HCT116 (cell line): ENCODE data around the gene WHRN. TPM values are rescaled to one million over a fixed set of nuclear protein-coding genes. Genes with fewer than 3 reads are reported as not detected.

Source experiments
- ATAC-seq: fragments of 200-7000 bp; cut with Tn5 transposase; 2 replicates; pipeline ENCODE4 v1.9.1; 2020; ENCODE audit warnings: mild to moderate bottlenecking, moderate library complexity
- BruUV-seq: library from RNA; stranded (reverse); fragments of 400-500 nt; replicated peaks from 2 replicates; lab custom pipeline; 2021; lab: Mats Ljungman, UMichigan
- CTCF ChIA-PET: fragments of 300-600 bp; sonication (Branson Sonifier 250); formaldehyde crosslinking; loops from one replicate; lab custom pipeline; 2021; ENCODE audit warnings: antibody characterized with exemption; lab: Charles Lee
- POLR2A ChIA-PET: fragments of 300-600, 350-600 bp; sonication (Branson Sonifier 250); formaldehyde crosslinking; loops from one replicate; lab custom pipeline; 2021; ENCODE audit warnings: antibody characterized with exemption; lab: Charles Lee
- RAD21 ChIA-PET, 2 experiments: fragments of 300-600 bp; sonication (Branson Sonifier 250); formaldehyde crosslinking; loops; one replicate each; lab custom pipeline; 2023; ENCODE audit warnings: low total read pairs in 2 of 2; ENCODE audit not compliant: uncharacterized antibody in 2 of 2, unreplicated experiment in 2 of 2, low non-redundant PET in 1 of 2; lab: Charles Lee
- DNase-seq: peaks from one replicate; pipeline ENCODE4 v3.0.0-alpha.2; 2010; ENCODE audit warnings: low read depth, low spot score
- H2AFZ ChIP-seq: fragments of 200-600 bp; shearing (Covaris generic), sonication (generic); 2 replicates; pipeline ENCODE4 v1.6.1; 2017; ENCODE audit warnings: low read depth, mixed run types, mixed read lengths, antibody characterized with exemption, low read length; ENCODE audit not compliant: poor library complexity, severe bottlenecking
- H3K27ac ChIP-seq: 2 replicates; pipeline ENCODE4 v1.5.1; 2012; ENCODE audit warnings: low read depth, low read length
- H3K27me3 ChIP-seq: fragments of 200-600 bp; sonication (generic); 2 replicates; pipeline ENCODE4 v1.6.1; 2016; ENCODE audit warnings: mixed run types, low read length, mixed read lengths; ENCODE audit not compliant: insufficient read depth
- H3K36me3 ChIP-seq, 2 experiments: fragments of 200-500 bp in 1 of 2; fragments of 200-600 bp in 1 of 2; sonication (Bioruptor generic) in 1 of 2; sonication (generic) in 1 of 2; 2 replicates each; pipeline versions ENCODE4 v1.5.1 to v1.6.1; 2014 to 2016; ENCODE audit warnings: low read length in 2 of 2, inconsistent platforms in 1 of 2, mixed read lengths in 1 of 2, mixed run types in 1 of 2; ENCODE audit not compliant: insufficient read depth in 2 of 2, control insufficient read depth in 1 of 2
- H3K4me1 ChIP-seq, 2 experiments: fragments of 200-600 bp in 1 of 2; sonication (generic) in 1 of 2; 2 replicates each; pipeline versions ENCODE4 v1.5.1 to v1.6.1; 2012 to 2017; ENCODE audit warnings: low read length in 2 of 2, inconsistent platforms in 1 of 2, mild to moderate bottlenecking in 1 of 2, mixed read lengths in 1 of 2, mixed run types in 1 of 2, moderate library complexity in 1 of 2; ENCODE audit not compliant: insufficient read depth in 2 of 2, control insufficient read depth in 1 of 2
- H3K4me2 ChIP-seq: fragments of 200-600 bp; sonication (generic); 2 replicates; pipeline ENCODE4 v1.6.1; 2017; ENCODE audit warnings: mixed run types, low read length, mixed read lengths
- H3K4me3 ChIP-seq, 2 experiments: fragments of 200-600 bp in 1 of 2; sonication (generic) in 1 of 2; replicated peaks in 1 of 2; 2 replicates each; pipeline ENCODE4 v1.5.1; 2011 to 2016; ENCODE audit warnings: low read length in 2 of 2, control low read depth in 1 of 2, low read depth in 1 of 2, mild to moderate bottlenecking in 1 of 2, mixed read lengths in 1 of 2, mixed run types in 1 of 2
- H3K79me2 ChIP-seq: fragments of 200-600 bp; sonication (generic); 2 replicates; pipeline ENCODE4 v1.6.1; 2017; ENCODE audit warnings: mild to moderate bottlenecking, mixed run types, low read length, moderate library complexity, mixed read lengths; ENCODE audit not compliant: insufficient read depth
- H3K9ac ChIP-seq: fragments of 200-600 bp; sonication (generic); 2 replicates; pipeline ENCODE4 v1.6.1; 2016; ENCODE audit warnings: low read length, mixed read lengths
- H3K9me2 ChIP-seq: fragments of 200-600 bp; sonication (generic), shearing (Covaris generic); 2 replicates; pipeline ENCODE4 v1.6.1; 2017; ENCODE audit warnings: mixed run types, mild to moderate bottlenecking, moderate library complexity; ENCODE audit not compliant: insufficient read depth
- H3K9me3 ChIP-seq, 2 experiments: fragments of 200-500 bp in 1 of 2; fragments of 200-600 bp in 1 of 2; sonication (Bioruptor generic) in 1 of 2; sonication (generic) in 1 of 2; 2 replicates each; pipeline ENCODE4 v1.6.1; 2014 to 2017; ENCODE audit warnings: low read length in 2 of 2, mixed read lengths in 2 of 2, inconsistent platforms in 1 of 2, low read depth in 1 of 2, mild to moderate bottlenecking in 1 of 2, mixed run types in 1 of 2, moderate library complexity in 1 of 2; ENCODE audit not compliant: control insufficient read depth in 1 of 2, insufficient read depth in 1 of 2
- H4K20me1 ChIP-seq: fragments of 200-600 bp; sonication (generic), shearing (Covaris generic); 2 replicates; pipeline ENCODE4 v1.6.1; 2017; ENCODE audit warnings: mixed run types, mild to moderate bottlenecking, moderate library complexity; ENCODE audit not compliant: insufficient read depth
- CBX3 ChIP-seq: IDR thresholded peaks from 2 replicates; pipeline ENCODE4 v1.6.1; 2012; ENCODE audit warnings: low read depth
- CEBPB ChIP-seq: IDR thresholded peaks from 2 replicates; pipeline ENCODE4 v1.6.1; 2012; ENCODE audit warnings: low read depth
- EGR1 ChIP-seq: IDR thresholded peaks from 2 replicates; pipeline ENCODE4 v1.6.1; 2012; ENCODE audit warnings: low read depth
- ELF1 ChIP-seq: IDR thresholded peaks from 2 replicates; pipeline ENCODE4 v1.6.1; 2012; ENCODE audit warnings: low read depth, borderline replicate concordance
- EZH2 ChIP-seq: fragments of 200-600 bp; sonication (generic); IDR thresholded peaks from 2 replicates; pipeline ENCODE4 v1.6.1; 2017; ENCODE audit warnings: antibody characterized with exemption, mixed run types
- EZH2phosphoT487 ChIP-seq: fragments of 200-600 bp; IDR thresholded peaks from 2 replicates; pipeline ENCODE4 v1.6.1; 2018; ENCODE audit warnings: antibody characterized with exemption, borderline replicate concordance
- MAX ChIP-seq: IDR thresholded peaks from 2 replicates; pipeline ENCODE4 v1.6.1; 2012
- POLR2A ChIP-seq: IDR thresholded peaks from 2 replicates; pipeline ENCODE4 v1.7.0; 2011; ENCODE audit warnings: borderline replicate concordance; ENCODE audit not compliant: insufficient read depth, insufficient read length; ENCODE audit errors: extremely low read depth
- POLR2AphosphoS5 ChIP-seq: IDR thresholded peaks from 2 replicates; pipeline ENCODE4 v1.6.1; 2011; ENCODE audit warnings: mild to moderate bottlenecking, low read depth, low read length, moderate library complexity
- SIN3A ChIP-seq: IDR thresholded peaks from 2 replicates; pipeline ENCODE4 v1.6.1; 2012; ENCODE audit warnings: low read depth
- YY1 ChIP-seq: IDR thresholded peaks from 2 replicates; pipeline ENCODE4 v1.6.1; 2011; ENCODE audit warnings: low read length, low read depth, moderate library complexity, mild to moderate bottlenecking; ENCODE audit not compliant: insufficient replicate concordance; ENCODE audit errors: extremely low read depth
- ZNF274 ChIP-seq: fragments of 200-500 bp; sonication (Bioruptor generic); IDR thresholded peaks from 2 replicates; pipeline ENCODE4 v1.6.1; 2014; ENCODE audit warnings: mild to moderate bottlenecking, low read depth, low read length, inconsistent platforms
- intact Hi-C: fragments of 100-400 bp; cut with micrococcal nuclease; formaldehyde crosslinking; loops from 2 replicates; pipeline ENCODE4 v1.10.0; 2022
- total RNA-seq: library from RNA; stranded (reverse); gene quantifications from one replicate; pipeline ENCODE4 v1.2.1, GENCODE V29; 2021; ENCODE audit not compliant: unreplicated experiment
- TF ChIP-seq, protein P1 (sequence below): IDR thresholded peaks from 2 replicates; pipeline ENCODE4 v1.6.1; 2011; ENCODE audit warnings: mild to moderate bottlenecking, low read length, moderate library complexity; ENCODE audit not compliant: insufficient replicate concordance; ENCODE audit errors: extremely low read depth
- TF ChIP-seq, protein P2 (sequence below): IDR thresholded peaks from 2 replicates; pipeline ENCODE4 v1.6.1; 2012
- TF ChIP-seq, protein P3 (sequence below), 3 experiments: fragments of 200-600 bp in 1 of 3; sonication (generic) in 1 of 3; IDR thresholded peaks in 2 of 3; conservative IDR thresholded peaks in 1 of 3; 2 replicates each; pipeline ENCODE4 v1.5.1; 2012 to 2017; ENCODE audit warnings: low read depth in 2 of 3, low read length in 2 of 3, antibody characterized with exemption in 1 of 3, borderline replicate concordance in 1 of 3, control low read depth in 1 of 3, mild to moderate bottlenecking in 1 of 3, mixed read lengths in 1 of 3, mixed run types in 1 of 3, moderate library complexity in 1 of 3; ENCODE audit not compliant: insufficient read depth in 1 of 3

Gene WHRN
- total RNA-seq, 1 experiment from 2014 or later = 12.8 TPM

GRCh38 chr9:114494776-114495569 lies 10.3 kb downstream of the WHRN start:
- intact Hi-C loops = no loop called here
- Histone ChIP-seq H3K9me3 (no peaks in the 10 kb centered on the region), H3K4me1 (no peaks in the 10 kb centered on the region), H3K4me2 (no peak overlapping the region), H3K27ac (no peak overlapping the region), H3K27me3 (no peaks in the 10 kb centered on the region), H4K20me1 (no peaks in the 10 kb centered on the region), H3K36me3 (no peaks in the 10 kb centered on the region), H2AFZ (no peak overlapping the region), H3K4me3 (no peak overlapping the region), H3K9ac (no peak overlapping the region), H3K79me2 (peaks cover 3% of the 10 kb centered on the region; the same call in 1 of the 2 replicates), H3K9me2 (no peaks in the 10 kb centered on the region)
- ChIA-PET CTCF (no interaction called here), RAD21 (no interaction called here), POLR2A (no interaction called here)
- TF ChIP-seq EZH2 (no peak), SIN3A (no peak), YY1 (no peak), CBX3 (no peak), ELF1 (no peak), EGR1 (no peak), CEBPB (no peak), EZH2phosphoT487 (no peak), POLR2AphosphoS5 (no peak), ZNF274 (no peak), MAX (no peak), POLR2A (no peak)
- TF ChIP-seq, protein P1, sequence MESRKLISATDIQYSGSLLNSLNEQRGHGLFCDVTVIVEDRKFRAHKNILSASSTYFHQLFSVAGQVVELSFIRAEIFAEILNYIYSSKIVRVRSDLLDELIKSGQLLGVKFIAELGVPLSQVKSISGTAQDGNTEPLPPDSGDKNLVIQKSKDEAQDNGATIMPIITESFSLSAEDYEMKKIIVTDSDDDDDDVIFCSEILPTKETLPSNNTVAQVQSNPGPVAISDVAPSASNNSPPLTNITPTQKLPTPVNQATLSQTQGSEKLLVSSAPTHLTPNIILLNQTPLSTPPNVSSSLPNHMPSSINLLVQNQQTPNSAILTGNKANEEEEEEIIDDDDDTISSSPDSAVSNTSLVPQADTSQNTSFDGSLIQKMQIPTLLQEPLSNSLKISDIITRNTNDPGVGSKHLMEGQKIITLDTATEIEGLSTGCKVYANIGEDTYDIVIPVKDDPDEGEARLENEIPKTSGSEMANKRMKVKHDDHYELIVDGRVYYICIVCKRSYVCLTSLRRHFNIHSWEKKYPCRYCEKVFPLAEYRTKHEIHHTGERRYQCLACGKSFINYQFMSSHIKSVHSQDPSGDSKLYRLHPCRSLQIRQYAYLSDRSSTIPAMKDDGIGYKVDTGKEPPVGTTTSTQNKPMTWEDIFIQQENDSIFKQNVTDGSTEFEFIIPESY = no peak
- TF ChIP-seq, protein P2, sequence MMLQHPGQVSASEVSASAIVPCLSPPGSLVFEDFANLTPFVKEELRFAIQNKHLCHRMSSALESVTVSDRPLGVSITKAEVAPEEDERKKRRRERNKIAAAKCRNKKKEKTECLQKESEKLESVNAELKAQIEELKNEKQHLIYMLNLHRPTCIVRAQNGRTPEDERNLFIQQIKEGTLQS = no peak
- TF ChIP-seq, protein P3, sequence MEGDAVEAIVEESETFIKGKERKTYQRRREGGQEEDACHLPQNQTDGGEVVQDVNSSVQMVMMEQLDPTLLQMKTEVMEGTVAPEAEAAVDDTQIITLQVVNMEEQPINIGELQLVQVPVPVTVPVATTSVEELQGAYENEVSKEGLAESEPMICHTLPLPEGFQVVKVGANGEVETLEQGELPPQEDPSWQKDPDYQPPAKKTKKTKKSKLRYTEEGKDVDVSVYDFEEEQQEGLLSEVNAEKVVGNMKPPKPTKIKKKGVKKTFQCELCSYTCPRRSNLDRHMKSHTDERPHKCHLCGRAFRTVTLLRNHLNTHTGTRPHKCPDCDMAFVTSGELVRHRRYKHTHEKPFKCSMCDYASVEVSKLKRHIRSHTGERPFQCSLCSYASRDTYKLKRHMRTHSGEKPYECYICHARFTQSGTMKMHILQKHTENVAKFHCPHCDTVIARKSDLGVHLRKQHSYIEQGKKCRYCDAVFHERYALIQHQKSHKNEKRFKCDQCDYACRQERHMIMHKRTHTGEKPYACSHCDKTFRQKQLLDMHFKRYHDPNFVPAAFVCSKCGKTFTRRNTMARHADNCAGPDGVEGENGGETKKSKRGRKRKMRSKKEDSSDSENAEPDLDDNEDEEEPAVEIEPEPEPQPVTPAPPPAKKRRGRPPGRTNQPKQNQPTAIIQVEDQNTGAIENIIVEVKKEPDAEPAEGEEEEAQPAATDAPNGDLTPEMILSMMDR (IDR thresholded peaks at IDR 0.05 in 2 of 3, conservative IDR thresholded peaks at IDR 0.05 in 1 of 3; ENCODE audit: borderline replicate concordance in 1 of 3, insufficient read depth in 1 of 3, low read depth in 2 of 3, low read length in 2 of 3) = no peak
- DNase-seq = no peak
- ATAC-seq = no peak
- BruUV-seq = no TSS peak
